ENCODE data around the gene ARL5A. TPM values are rescaled to one million over a fixed set of nuclear protein-coding genes. Genes with fewer than 3 reads are reported as not detected.
A peak's percentile ranks its signal among the peaks of the same experiment; 100 is the strongest.
"Not testable (repeated sequence)": the region's sequence is repeated elsewhere in the genome, so short reads cannot be mapped to it uniquely, and the experiment has no call there.

Gene ARL5A
- total RNA-seq = 10 to 100 TPM; 54.6 to 63.2 TPM

- Mint-ChIP-seq H3K27me3 (no peaks in the 10 kb centered on the region), H3K4me1 (ENCODE audit: low read depth) (peaks cover 43% of the 10 kb centered on the region), H3K36me3 (no peaks in the 10 kb centered on the region), H3K4me3 (peak within 1 kb of the TSS; percentile 93), H3K27ac (peak within 1 kb of the TSS; percentile 79), H3K9me3 (no peaks in the 10 kb centered on the region)
- intact Hi-C loops (cut with micrococcal nuclease) = loop anchor here (1.0 to 10.0 kb wide), 10 partner anchors 8 to 890 kb away; partner anchors contain the start of genes ARL6IP6, RBM43 and STAM2
- ChIA-PET POLR2A (interaction anchor here (0.6 to 1.9 kb wide), 5 partner anchors 9 to 889 kb away, joined by 3 to 18 read pairs (median 4); partner anchors contain the start of gene PRPF40A), CTCF (interaction anchor here (0.8 to 2.4 kb wide), 4 partner anchors 12 to 197 kb away, joined by 3 to 9 read pairs (median 3); no protein-coding TSS in a partner anchor)
- DNase-seq = peak; percentile 96
Observed at GRCh38 chr2:151828143-151828889, at the start of gene ARL5A. ARL5A (minus strand) TSS chr2:151828421; CDS start chr2:151828176, 245 bp downstream.

- H3K27ac Mint-ChIP-seq, H3K4me3 Mint-ChIP-seq, POLR2A ChIA-PET, H3K36me3 Mint-ChIP-seq, CTCF ChIA-PET, H3K27me3 Mint-ChIP-seq, DNase-seq, H3K9me3 Mint-ChIP-seq: not testable (repeated sequence)
- H3K4me1 Mint-ChIP-seq (ENCODE audit: low read depth) = peaks cover 11% of the 10 kb centered on the region
- intact Hi-C loops (cut with micrococcal nuclease) = loop anchor here (5.0 kb wide), 1 partner anchor 48 kb away; the partner anchor contains the start of gene ARL5A
Observed at GRCh38 chr2:151875631-151876030, 47.4 kb upstream of the ARL5A start.

- POLR2A ChIA-PET = no interaction called here
- Mint-ChIP-seq H3K36me3 (no peaks in the 10 kb centered on the region), H3K27me3 (peaks cover 2% of the 10 kb centered on the region), H3K4me1 (ENCODE audit: low read depth) (no peaks in the 10 kb centered on the region), H3K9me3 (no peaks in the 10 kb centered on the region), H3K27ac (no peak overlapping the region), H3K4me3 (no peak overlapping the region)
- CTCF ChIA-PET = no interaction called here
- DNase-seq = no peak
- intact Hi-C loops (cut with micrococcal nuclease) = no loop called here
Observed at GRCh38 chr2:151872463-151872862, 44.2 kb upstream of the ARL5A start.

DNA sequence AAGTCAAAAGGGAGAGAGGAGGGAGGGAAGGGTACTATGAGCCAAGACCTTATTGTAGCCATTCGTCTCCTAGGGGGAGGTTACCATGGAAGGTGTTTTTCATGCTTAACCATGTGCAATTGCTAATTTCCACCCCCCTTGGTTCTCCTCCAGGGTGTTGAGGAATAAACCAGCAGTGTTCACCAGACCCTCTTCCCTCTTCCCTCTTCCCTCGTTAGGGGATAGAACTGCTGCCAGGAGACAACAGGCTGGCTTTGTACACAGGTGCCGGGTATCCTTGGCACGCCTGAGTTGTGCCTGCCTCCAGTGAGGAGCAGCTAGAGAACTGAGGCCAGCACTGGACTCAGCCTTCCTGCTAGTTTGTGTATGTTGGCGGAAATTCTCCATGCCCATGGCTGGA lies 41.1 kb upstream of the ARL5A start:
- intact Hi-C loops (cut with micrococcal nuclease) = no loop called here
- Mint-ChIP-seq H3K9me3 (no peaks in the 10 kb centered on the region), H3K27me3 (peaks cover 6% of the 10 kb centered on the region), H3K4me1 (ENCODE audit: low read depth) (no peaks in the 10 kb centered on the region), H3K4me3 (no peak overlapping the region), H3K36me3 (no peaks in the 10 kb centered on the region), H3K27ac (no peak overlapping the region)
- ChIA-PET POLR2A (no interaction called here), CTCF (no interaction called here)
- DNase-seq = no peak

DNA sequence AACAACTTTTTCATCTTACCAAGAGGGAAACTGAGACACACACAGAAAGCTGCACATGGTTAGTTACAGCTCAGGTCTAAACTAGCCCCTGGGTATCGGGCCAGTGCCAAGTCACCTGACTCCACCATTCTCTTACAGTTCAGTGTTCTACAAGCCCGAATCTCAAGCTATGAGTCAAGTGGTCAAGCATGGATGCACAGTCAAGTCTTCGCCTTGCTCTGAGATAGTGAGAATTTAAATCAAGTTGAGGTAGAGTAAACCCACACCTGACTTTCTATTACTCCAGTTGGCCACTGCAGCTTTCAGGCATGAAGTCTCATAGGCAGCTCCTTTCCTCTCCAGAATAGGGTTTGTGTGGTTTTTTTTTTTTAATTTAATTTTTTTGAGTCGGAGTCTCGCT lies 34.5 kb upstream of the ARL5A start:
- H3K4me1 Mint-ChIP-seq (ENCODE audit: low read depth) = no peaks in the 10 kb centered on the region
- no peaks in the 10 kb centered on the region for H3K36me3 Mint-ChIP-seq
- peaks cover 6% of the 10 kb centered on the region for H3K27me3 Mint-ChIP-seq
- no peak overlapping the region for H3K27ac Mint-ChIP-seq
- intact Hi-C loops (cut with micrococcal nuclease) = no loop called here
- CTCF ChIA-PET = interaction anchor here (1.3 kb wide), 1 partner anchor 9 kb away, joined by 4 read pairs; no protein-coding TSS in a partner anchor
- H3K4me3 Mint-ChIP-seq = no peak overlapping the region
- POLR2A ChIA-PET = no interaction called here
- no peak for DNase-seq
- no peaks in the 10 kb centered on the region for H3K9me3 Mint-ChIP-seq

- intact Hi-C loops (cut with micrococcal nuclease) = no loop called here
- H3K27ac Mint-ChIP-seq = no peak overlapping the region
- no peaks in the 10 kb centered on the region for H3K4me1 Mint-ChIP-seq (ENCODE audit: low read depth)
- H3K27me3 Mint-ChIP-seq = peaks cover 6% of the 10 kb centered on the region
- no peaks in the 10 kb centered on the region for H3K36me3 Mint-ChIP-seq
- H3K4me3 Mint-ChIP-seq = no peak overlapping the region
- ChIA-PET POLR2A (no interaction called here), CTCF (no interaction called here)
- H3K9me3 Mint-ChIP-seq = no peaks in the 10 kb centered on the region
- no peak for DNase-seq
Observed at GRCh38 chr2:151861174-151861573, 33.0 kb upstream of the ARL5A start.

DNA sequence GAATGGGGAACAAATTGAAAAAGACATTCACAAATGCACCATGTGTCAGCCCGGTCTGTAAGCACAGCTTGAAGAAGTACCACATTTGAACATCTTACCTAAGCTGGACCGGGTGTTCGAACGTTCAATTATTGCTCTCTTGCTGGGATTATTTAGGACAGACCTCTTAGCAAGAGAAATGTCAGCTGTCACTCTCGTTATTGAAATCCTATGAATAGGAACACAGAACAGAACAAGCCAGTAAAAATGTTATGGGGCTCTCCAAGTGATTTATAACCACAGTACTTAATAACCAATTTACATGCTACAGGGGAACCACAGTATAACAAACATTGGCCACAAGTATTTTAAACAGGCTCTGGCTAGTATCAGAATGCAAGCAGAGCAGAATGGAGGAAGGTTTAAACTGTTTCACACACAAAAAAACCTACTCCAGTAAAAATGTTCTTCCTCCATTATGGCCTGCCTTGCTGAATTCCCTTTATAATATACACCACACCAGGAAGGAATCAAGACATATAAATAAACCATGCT lies 32.5 kb upstream of the ARL5A start:
- H3K27ac Mint-ChIP-seq = no peak overlapping the region
- H3K4me1 Mint-ChIP-seq (ENCODE audit: low read depth) = no peaks in the 10 kb centered on the region
- DNase-seq = no peak
- CTCF ChIA-PET = no interaction called here
- H3K27me3 Mint-ChIP-seq = peaks cover 6% of the 10 kb centered on the region
- no peaks in the 10 kb centered on the region for H3K9me3 Mint-ChIP-seq
- intact Hi-C loops (cut with micrococcal nuclease) = no loop called here
- no peak overlapping the region for H3K4me3 Mint-ChIP-seq
- no peaks in the 10 kb centered on the region for H3K36me3 Mint-ChIP-seq
- POLR2A ChIA-PET = no interaction called here

DNA sequence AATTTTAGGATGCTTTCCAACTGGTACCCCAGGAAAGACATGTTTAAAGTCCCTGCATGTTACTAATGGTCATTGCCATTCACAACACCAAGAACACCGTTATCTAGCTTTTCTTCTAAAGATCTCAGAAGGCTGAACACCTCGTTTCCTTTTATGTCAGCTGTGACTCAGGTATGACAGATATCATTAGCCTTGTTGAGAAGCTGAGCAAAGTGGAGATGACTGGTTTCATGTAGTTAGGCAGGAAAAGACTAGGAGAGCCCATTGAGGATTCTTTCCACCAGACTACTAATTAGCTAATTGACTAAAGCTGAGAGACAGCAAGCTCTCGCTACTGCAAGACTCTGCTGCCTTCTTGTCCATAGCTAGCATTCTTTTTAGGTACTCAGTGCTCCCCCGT lies 32.0 kb upstream of the ARL5A start:
- Mint-ChIP-seq H3K9me3 (no peaks in the 10 kb centered on the region), H3K27me3 (peaks cover 2% of the 10 kb centered on the region), H3K36me3 (no peaks in the 10 kb centered on the region), H3K27ac (no peak overlapping the region), H3K4me3 (no peak overlapping the region), H3K4me1 (ENCODE audit: low read depth) (no peaks in the 10 kb centered on the region)
- ChIA-PET POLR2A (no interaction called here), CTCF (no interaction called here)
- intact Hi-C loops (cut with micrococcal nuclease) = no loop called here
- DNase-seq = no peak

DNA sequence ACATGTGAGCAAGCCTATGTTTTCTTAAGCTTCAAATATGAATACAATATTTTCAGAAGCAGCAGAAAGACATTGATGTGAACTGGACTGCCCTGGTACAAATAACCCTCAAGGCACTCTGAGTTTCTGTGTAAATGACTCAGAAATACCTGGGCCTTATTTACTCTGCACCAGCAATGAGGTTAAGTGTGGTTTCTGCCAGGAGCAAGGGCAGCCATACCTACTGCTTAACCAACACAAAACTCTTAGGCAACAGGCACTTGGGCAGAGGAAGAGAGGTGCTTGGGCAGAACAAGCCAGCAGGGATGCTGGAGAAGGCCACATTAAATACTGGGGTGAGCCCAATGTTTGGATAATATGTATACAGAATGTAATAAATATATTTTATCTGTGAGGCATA lies 29.4 kb upstream of the ARL5A start:
- Mint-ChIP-seq H3K4me3 (no peak overlapping the region), H3K4me1 (ENCODE audit: low read depth) (no peaks in the 10 kb centered on the region), H3K9me3 (no peaks in the 10 kb centered on the region), H3K27me3 (no peaks in the 10 kb centered on the region), H3K36me3 (no peaks in the 10 kb centered on the region), H3K27ac (no peak overlapping the region)
- ChIA-PET CTCF (no interaction called here), POLR2A (no interaction called here)
- DNase-seq = no peak
- intact Hi-C loops (cut with micrococcal nuclease) = no loop called here

DNA sequence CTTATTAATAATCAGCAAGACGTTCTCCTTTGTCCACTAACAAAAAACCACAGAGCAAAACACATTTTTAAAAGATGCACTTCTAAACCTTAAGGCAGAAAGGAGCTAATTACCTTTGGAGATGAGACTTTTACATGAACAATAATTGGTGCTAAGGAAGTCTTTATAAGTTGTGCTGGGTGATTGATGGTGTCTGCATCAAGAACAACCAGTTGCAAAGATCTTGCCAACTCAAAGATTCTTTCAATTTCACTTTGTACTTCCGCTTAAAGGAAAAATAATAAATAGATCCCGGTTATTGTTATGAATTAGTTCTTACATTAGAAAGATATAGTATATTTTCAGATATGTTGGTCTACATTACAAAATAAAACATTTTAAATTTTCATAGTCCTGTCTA lies 26.9 kb upstream of the ARL5A start:
- no peak overlapping the region for H3K27ac Mint-ChIP-seq
- H3K27me3 Mint-ChIP-seq = no peaks in the 10 kb centered on the region
- no peaks in the 10 kb centered on the region for H3K36me3 Mint-ChIP-seq
- intact Hi-C loops (cut with micrococcal nuclease) = no loop called here
- no peaks in the 10 kb centered on the region for H3K9me3 Mint-ChIP-seq
- H3K4me1 Mint-ChIP-seq (ENCODE audit: low read depth) = no peaks in the 10 kb centered on the region
- no peak for DNase-seq
- CTCF ChIA-PET = no interaction called here
- H3K4me3 Mint-ChIP-seq = no peak overlapping the region
- POLR2A ChIA-PET = no interaction called here

DNA sequence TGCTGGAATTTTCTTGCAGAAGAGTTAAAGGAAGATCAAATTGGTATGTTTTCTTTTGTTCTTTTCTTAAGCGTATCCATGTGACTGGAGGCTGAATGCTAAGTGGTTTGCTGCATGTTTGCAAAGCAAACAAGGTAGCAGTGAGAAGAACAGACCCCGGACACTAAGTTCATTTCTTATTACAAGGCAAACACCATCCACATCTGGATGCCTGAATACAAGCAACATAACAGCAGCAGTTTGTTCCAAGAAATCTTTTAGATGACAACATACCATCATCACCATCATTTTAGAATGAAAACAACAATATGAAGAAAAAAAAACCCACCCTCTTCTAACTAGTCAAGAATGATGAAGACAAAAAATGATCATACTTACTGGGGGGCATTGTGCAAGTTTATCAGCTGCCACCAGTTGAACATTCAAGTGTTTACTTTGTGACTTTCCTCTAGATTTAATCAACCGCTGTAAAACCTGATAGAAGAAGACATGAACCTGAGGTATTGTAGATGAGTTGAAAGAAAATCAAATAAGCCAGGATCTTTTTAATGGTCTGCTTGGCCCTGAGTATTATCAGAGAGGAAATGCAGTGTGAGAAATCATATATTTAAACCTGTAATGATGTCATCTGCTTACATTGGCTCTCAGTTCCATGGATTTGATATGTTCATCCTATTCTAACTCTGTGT lies 25.0 kb upstream of the ARL5A start:
- no peaks in the 10 kb centered on the region for H3K36me3 Mint-ChIP-seq
- no peaks in the 10 kb centered on the region for H3K4me1 Mint-ChIP-seq (ENCODE audit: low read depth)
- no peaks in the 10 kb centered on the region for H3K27me3 Mint-ChIP-seq
- ChIA-PET CTCF (no interaction called here), POLR2A (no interaction called here)
- no peaks in the 10 kb centered on the region for H3K9me3 Mint-ChIP-seq
- intact Hi-C loops (cut with micrococcal nuclease) = no loop called here
- H3K4me3 Mint-ChIP-seq = no peak overlapping the region
- DNase-seq = no peak
- no peak overlapping the region for H3K27ac Mint-ChIP-seq

GRCh38 chr2:151852260-151853069 lies 24.2 kb upstream of the ARL5A start:
- Mint-ChIP-seq H3K36me3 (no peaks in the 10 kb centered on the region), H3K4me3 (no peak overlapping the region), H3K27me3 (peaks cover 1% of the 10 kb centered on the region), H3K4me1 (ENCODE audit: low read depth) (no peaks in the 10 kb centered on the region), H3K9me3 (no peaks in the 10 kb centered on the region), H3K27ac (no peak overlapping the region)
- DNase-seq = no peak
- ChIA-PET POLR2A (no interaction called here), CTCF (no interaction called here)
- intact Hi-C loops (cut with micrococcal nuclease) = no loop called here
